Measurements from ENCODE around the gene ASH1L.
"Not testable (repeated sequence)": the region's sequence is repeated elsewhere in the genome, so short reads cannot be mapped to it uniquely, and the experiment has no call there.

Gene ASH1L

GRCh38 chr1:155488419-155488818, 74.2 kb downstream of the ASH1L start:
- ATAC-seq: not testable (repeated sequence)

- no peak for ATAC-seq
These were observed 75.1 kb downstream of the ASH1L start for GRCh38 chr1:155487541-155487940.

- ATAC-seq: not testable (repeated sequence)
These were observed 75.7 kb downstream of the ASH1L start for GRCh38 chr1:155486952-155487351.

- no peak for ATAC-seq
These were observed 76.7 kb downstream of the ASH1L start for GRCh38 chr1:155485945-155486344.

GRCh38 chr1:155485222-155485621, 77.4 kb downstream of the ASH1L start:
- ATAC-seq: no peak

- ATAC-seq: no peak
These were observed 80.8 kb downstream of the ASH1L start for GRCh38 chr1:155481741-155482241.

GRCh38 chr1:155479205-155479604, 83.4 kb downstream of the ASH1L start:
- no peak for ATAC-seq

- ATAC-seq: no peak
These were observed 84.2 kb downstream of the ASH1L start for GRCh38 chr1:155478270-155478852.

GRCh38 chr1:155474146-155474545, 88.5 kb downstream of the ASH1L start:
- no peak for ATAC-seq

- no peak for ATAC-seq
These were observed 89.3 kb downstream of the ASH1L start for GRCh38 chr1:155473151-155473821.

- no peak for ATAC-seq
These were observed 90.0 kb downstream of the ASH1L start for GRCh38 chr1:155472491-155473083.

GRCh38 chr1:155471891-155472290, 90.7 kb downstream of the ASH1L start:
- ATAC-seq: no peak

GRCh38 chr1:155471026-155471425, 91.6 kb downstream of the ASH1L start:
- ATAC-seq: no peak

GRCh38 chr1:155466996-155467395, 95.6 kb downstream of the ASH1L start:
- ATAC-seq: no peak

- no peak for ATAC-seq
These were observed 96.0 kb downstream of the ASH1L start for GRCh38 chr1:155466617-155466972.

- no peak for ATAC-seq
These were observed 98.5 kb downstream of the ASH1L start for GRCh38 chr1:155463865-155464650.

- no peak for ATAC-seq
These were observed 104.5 kb downstream of the ASH1L start for GRCh38 chr1:155458111-155458510.

- ATAC-seq: no peak
These were observed 105.3 kb downstream of the ASH1L start for GRCh38 chr1:155457266-155457665.

- ATAC-seq: no peak
These were observed 106.9 kb downstream of the ASH1L start for GRCh38 chr1:155455588-155456195.

GRCh38 chr1:155454096-155454495, 108.5 kb downstream of the ASH1L start:
- ATAC-seq: no peak

- ATAC-seq: no peak
These were observed 109.5 kb downstream of the ASH1L start for GRCh38 chr1:155453141-155453540.

- no peak for ATAC-seq
These were observed 111.4 kb downstream of the ASH1L start for GRCh38 chr1:155451199-155451598.

GRCh38 chr1:155442431-155442830, 120.2 kb downstream of the ASH1L start:
- not testable (repeated sequence) for ATAC-seq

Measured in activated CD4-positive, CD25-positive, alpha-beta regulatory T cell treated with anti-CD3 and anti-CD28 coated beads, Interleukin-2, amount 50 U/mL, for 24 hours (primary cell).